ENCODE results near the gene AATF.

- TF ChIP-seq CTCF (IDR thresholded peaks at IDR 0.05) = no peak
- no peak for TF ChIP-seq POLR2AphosphoS5 (IDR thresholded peaks at IDR 0.05)
Observed at GRCh38 chr17:36978810-36979564, 30.2 kb downstream of the AATF start.

Measured in transverse colon (tissue), 4 donors.